T-cell (primary cell): ENCODE results near the gene CACNA1I. TPM values are rescaled to one million over a fixed set of nuclear protein-coding genes. Genes with fewer than 3 reads are reported as not detected.

Experiments
- ATAC-seq, 4 experiments: fragments of 200-7000 bp in 3 of 4; fragments of 150-1000 bp in 1 of 4; cut with Tn5 transposase; replicated peaks in 1 of 4; 1 replicate in 3 of 4; 2 replicates in 1 of 4; pipeline ENCODE4 v1.10.0; 2021; ENCODE audit warnings: moderate library complexity in 3 of 4, mild to moderate bottlenecking in 2 of 4, moderate number of reproducible peaks in 1 of 4
- CTCF ChIA-PET, 2 donors: fragments of 300-600 bp; sonication (Branson Sonifier 250); formaldehyde crosslinking; loops; one replicate each; lab custom pipeline; 2022; ENCODE audit warnings: antibody characterized with exemption in 2 of 2; lab: Charles Lee
- POLR2A ChIA-PET, 2 donors: fragments of 300-600 bp; sonication (Branson Sonifier 250); formaldehyde crosslinking; loops; one replicate each; lab custom pipeline; 2022; ENCODE audit warnings: antibody characterized with exemption in 2 of 2; lab: Charles Lee
- DNase-seq, 35 experiments: peaks; one replicate each; pipeline versions ENCODE4 v3.0.0 to v3.0.0-alpha.2; 2013 to 2023
- H3K27ac ChIP-seq: one replicate; pipeline ENCODE4 v1.5.1; 2013; ENCODE audit warnings: low read length
- H3K27me3 ChIP-seq, 2 experiments: replicated peaks in 1 of 2; 1 replicate in 1 of 2; 2 replicates in 1 of 2; pipeline versions ENCODE4 v1.6.1 to v1.7.0; 2013; ENCODE audit warnings: low read length in 1 of 2, mixed read lengths in 1 of 2; ENCODE audit not compliant: control insufficient read depth in 2 of 2, insufficient read depth in 2 of 2; ENCODE audit errors: extremely low read depth in 1 of 2
- H3K36me3 ChIP-seq, 2 donors: 1 replicate in 1 of 2; 2 replicates in 1 of 2; pipeline versions ENCODE4 v1.6.1 to v1.7.0; 2013; ENCODE audit warnings: low read length in 1 of 2; ENCODE audit not compliant: control insufficient read depth in 2 of 2, insufficient read depth in 1 of 2; ENCODE audit errors: extremely low read depth in 1 of 2
- H3K4me1 ChIP-seq, 2 experiments: 1 replicate in 1 of 2; 2 replicates in 1 of 2; pipeline versions ENCODE4 v1.6.1 to v1.7.0; 2013; ENCODE audit warnings: low read length in 2 of 2, mixed read lengths in 1 of 2; ENCODE audit not compliant: insufficient read depth in 2 of 2, control insufficient read depth in 1 of 2; ENCODE audit errors: extremely low read depth in 1 of 2
- H3K4me3 ChIP-seq, 2 donors: 1 replicate in 1 of 2; 2 replicates in 1 of 2; pipeline versions ENCODE4 v1.5.1 to v1.7.0; 2013; ENCODE audit warnings: mild to moderate bottlenecking in 2 of 2, low read length in 1 of 2, moderate library complexity in 1 of 2; ENCODE audit not compliant: control insufficient read depth in 1 of 2; ENCODE audit errors: extremely low read depth in 1 of 2
- H3K9me3 ChIP-seq: 2 replicates; pipeline ENCODE4 v1.7.0; 2013
- H3K27ac Mint-ChIP-seq, 2 donors: one replicate each; pipeline ENCODE4 v1.8.0; 2020 to 2021; ENCODE audit warnings: mild to moderate bottlenecking in 2 of 2, mixed read lengths in 2 of 2
- H3K27me3 Mint-ChIP-seq, 2 donors: one replicate each; pipeline ENCODE4 v1.8.0; 2021 to 2022; ENCODE audit warnings: mixed read lengths in 2 of 2
- H3K36me3 Mint-ChIP-seq: one replicate; pipeline ENCODE4 v1.8.0; 2021; ENCODE audit warnings: mixed read lengths
- H3K4me1 Mint-ChIP-seq, 3 donors: one replicate each; pipeline ENCODE4 v1.8.0; 2020 to 2022; ENCODE audit warnings: mixed read lengths in 3 of 3, mild to moderate bottlenecking in 1 of 3
- H3K4me3 Mint-ChIP-seq, 3 donors: one replicate each; pipeline ENCODE4 v1.8.0; 2020 to 2022; ENCODE audit warnings: mild to moderate bottlenecking in 3 of 3, mixed read lengths in 3 of 3, moderate library complexity in 3 of 3
- H3K9me3 Mint-ChIP-seq, 3 donors: one replicate each; pipeline ENCODE4 v1.8.0; 2020 to 2022; ENCODE audit warnings: mixed read lengths in 3 of 3
- WGBS: methylation state at CpG from one replicate; pipeline ENCODE4 v1.1.5; 2013; ENCODE audit warnings: missing lambda C conversion rate; ENCODE audit not compliant: insufficient coverage; 5-methylcytosine and 5-hydroxymethylcytosine counted together
- total RNA-seq, 35 experiments: library from RNA in 6 of 35; stranded (reverse) in 6 of 35; fragments of 120-200 nt in 1 of 35; gene quantifications; one replicate each; pipeline versions ENCODE4 v1.2.1 to v1.2.4 and lab custom pipeline; 2013 to 2026

Gene CACNA1I
- total RNA-seq, 5 donors from 2014 or later (not counting 1 experiment from before 2014, with no cell fraction given): 16.1 to 32.9 (median 28.8) TPM

DNA sequence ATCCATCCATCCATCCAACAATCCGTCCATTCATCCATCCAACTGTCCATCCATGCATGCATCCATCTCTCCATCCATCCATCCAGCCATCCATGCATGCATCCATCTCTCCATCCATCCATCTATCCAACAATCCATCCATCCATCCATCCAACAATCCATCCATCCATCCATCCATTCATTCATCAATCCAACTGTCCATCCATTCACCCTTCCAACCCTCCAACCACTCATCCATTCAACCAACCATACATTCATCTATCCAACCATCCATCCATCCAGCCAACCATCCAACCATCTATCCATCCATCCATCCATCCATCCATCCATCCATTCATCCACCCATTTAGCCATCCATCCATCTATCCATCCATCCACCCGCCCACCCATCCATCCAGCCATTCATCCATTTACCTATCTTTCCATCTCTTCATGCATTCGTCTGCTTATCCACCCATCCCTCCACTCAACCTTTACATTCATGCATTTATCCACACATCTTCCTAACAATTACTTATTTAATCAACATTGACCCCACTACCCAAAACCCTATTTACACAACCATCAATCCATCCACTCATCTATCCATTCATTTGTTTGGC is 12.6 kb downstream of the CACNA1I start:
- no peaks in the 10 kb centered on the region for H3K36me3 ChIP-seq

GRCh38 chr22:39589875-39590274 is 19.3 kb downstream of the CACNA1I start:
- Histone ChIP-seq H3K27ac (no peak overlapping the region), H3K4me1 (no peaks in the 10 kb centered on the region), H3K9me3 (no peaks in the 10 kb centered on the region), H3K36me3 (no peaks in the 10 kb centered on the region), H3K4me3 (no peak overlapping the region), H3K27me3 (peaks cover 0 to 34% of the 10 kb centered on the region in 2 experiments)
- no peak for ATAC-seq
- Mint-ChIP-seq H3K27ac (no peak overlapping the region), H3K4me3 (no peak overlapping the region), H3K36me3 (no peaks in the 10 kb centered on the region), H3K9me3 (no peaks in the 10 kb centered on the region), H3K27me3 (peaks cover 0 to 4% of the 10 kb centered on the region in 2 donors), H3K4me1 (no peaks in the 10 kb centered on the region)
- WGBS: 87% methylated on average over 3 of the region's 11 CpGs
- ChIA-PET CTCF (no interaction called here), POLR2A (no interaction called here)
- DNase-seq: no peak

More for the DNA sequence above, 12.6 kb downstream of the CACNA1I start:
- Mint-ChIP-seq H3K27ac (no peak overlapping the region), H3K36me3 (no peaks in the 10 kb centered on the region), H3K4me3 (no peak overlapping the region), H3K4me1 (peaks cover 0 to 9% (median 0%) of the 10 kb centered on the region in 3 donors), H3K27me3 (peaks cover 17 to 22% of the 10 kb centered on the region in 2 donors), H3K9me3 (peaks cover 0 to 11% (median 0%) of the 10 kb centered on the region in 3 donors)
- DNase-seq: no peak
- Histone ChIP-seq H3K27ac (no peak overlapping the region), H3K27me3 (peaks cover 0 to 32% of the 10 kb centered on the region in 2 experiments), H3K4me1 (no peaks in the 10 kb centered on the region), H3K4me3 (no peak overlapping the region), H3K9me3 (no peaks in the 10 kb centered on the region)
- ChIA-PET CTCF (no interaction called here), POLR2A (no interaction called here)
- ATAC-seq: no peak
- WGBS: 55% methylated on average over 3 of the region's 3 CpGs

GRCh38 chr22:39592081-39593065 is 21.8 kb downstream of the CACNA1I start:
- Mint-ChIP-seq H3K4me3 (no peak overlapping the region), H3K27ac (no peak overlapping the region), H3K27me3 (peaks cover 0 to 13% of the 10 kb centered on the region in 2 donors), H3K4me1 (peaks cover 0 to 7% (median 3%) of the 10 kb centered on the region in 3 donors), H3K9me3 (no peaks in the 10 kb centered on the region), H3K36me3 (no peaks in the 10 kb centered on the region)
- no peak overlapping the region for H3K4me3 ChIP-seq
- ATAC-seq (no peak), DNase-seq (no peak)
- H3K36me3 ChIP-seq: no peaks in the 10 kb centered on the region
- no peaks in the 10 kb centered on the region for H3K9me3 ChIP-seq
- 77% methylated on average over 24 of the region's 32 CpGs for WGBS
- no peak overlapping the region for H3K27ac ChIP-seq
- H3K4me1 ChIP-seq: peaks cover 0 to under 1% of the 10 kb centered on the region in 2 experiments
- peaks cover 0 to 47% of the 10 kb centered on the region in 2 experiments for H3K27me3 ChIP-seq
- ChIA-PET CTCF (interaction anchor here in 1 of 2 donors (0.6 kb wide), 1 partner anchor 238 kb away, joined by 5 read pairs; no protein-coding TSS in a partner anchor), POLR2A (no interaction called here)

DNA sequence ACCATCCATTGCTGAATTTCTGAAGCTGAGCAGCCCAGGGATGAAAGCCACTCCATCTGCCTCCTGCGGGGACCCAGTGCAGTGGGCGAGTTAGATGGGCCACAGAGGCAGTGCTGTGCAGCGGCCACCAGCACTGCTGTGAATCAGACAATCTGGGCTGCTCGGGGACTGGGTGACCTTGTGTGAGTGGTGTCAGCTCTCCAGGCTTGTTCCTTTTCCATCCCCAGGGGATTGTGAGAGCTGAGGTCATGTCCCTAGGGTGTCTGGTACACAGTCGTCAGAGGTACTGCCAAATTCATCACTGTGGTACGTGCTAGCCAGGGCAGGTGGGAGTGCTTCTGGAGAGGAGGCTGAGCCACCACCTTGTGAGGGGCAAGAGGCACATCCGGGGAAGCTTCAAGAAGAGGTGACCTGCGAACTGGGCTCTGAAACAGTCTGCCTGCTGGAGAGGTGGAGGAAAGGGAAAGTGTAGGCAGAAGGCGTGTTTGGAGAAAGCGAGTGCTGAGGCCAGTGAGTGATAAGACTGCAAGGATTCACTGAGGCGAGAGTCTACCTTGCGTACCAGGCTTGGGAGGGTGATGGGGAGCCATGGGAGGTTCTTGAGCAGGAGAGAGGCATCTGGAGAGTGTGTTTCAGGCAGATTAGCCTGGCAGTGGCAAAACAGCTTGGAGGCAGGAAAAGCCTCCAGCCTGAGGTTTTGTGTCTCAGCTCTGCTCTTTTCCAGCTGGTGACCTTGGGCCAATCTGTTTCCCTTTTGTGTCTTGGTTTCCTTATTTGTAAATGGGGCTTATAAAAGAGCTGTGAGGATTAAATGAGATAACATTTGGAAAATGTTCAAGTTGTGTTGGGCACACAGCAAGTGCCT is 22.7 kb downstream of the CACNA1I start:
- 85% methylated on average over 12 of the region's 12 CpGs for WGBS
- Mint-ChIP-seq H3K27ac (no peak overlapping the region), H3K27me3 (peaks cover 0 to 18% of the 10 kb centered on the region in 2 donors), H3K4me1 (peaks cover 2 to 9% (median 9%) of the 10 kb centered on the region in 3 donors), H3K4me3 (no peak overlapping the region), H3K9me3 (no peaks in the 10 kb centered on the region), H3K36me3 (no peaks in the 10 kb centered on the region)
- Histone ChIP-seq H3K27me3 (peaks cover 0 to 57% of the 10 kb centered on the region in 2 experiments), H3K4me3 (no peak overlapping the region), H3K36me3 (no peaks in the 10 kb centered on the region), H3K9me3 (no peaks in the 10 kb centered on the region), H3K27ac (no peak overlapping the region), H3K4me1 (peaks cover 0 to 9% of the 10 kb centered on the region in 2 experiments)
- ATAC-seq: no peak
- POLR2A ChIA-PET: no interaction called here
- CTCF ChIA-PET: no interaction called here
- DNase-seq: no peak

- Histone ChIP-seq H3K4me1 (peaks cover 0 to 14% of the 10 kb centered on the region in 2 experiments), H3K4me3 (no peak overlapping the region), H3K27me3 (peaks cover 0 to 61% of the 10 kb centered on the region in 2 experiments), H3K36me3 (no peaks in the 10 kb centered on the region), H3K9me3 (no peaks in the 10 kb centered on the region), H3K27ac (no peak overlapping the region)
- ChIA-PET CTCF (no interaction called here), POLR2A (no interaction called here)
- Mint-ChIP-seq H3K36me3 (no peaks in the 10 kb centered on the region), H3K27me3 (peaks cover 0 to 22% of the 10 kb centered on the region in 2 donors), H3K27ac (no peak overlapping the region), H3K4me3 (no peak overlapping the region), H3K4me1 (peaks cover 6 to 14% (median 12%) of the 10 kb centered on the region in 3 donors), H3K9me3 (no peaks in the 10 kb centered on the region)
- no peak for DNase-seq
- ATAC-seq: no peak
- WGBS: 65% methylated on average over 4 of the region's 6 CpGs
These were observed 23.4 kb downstream of the CACNA1I start for GRCh38 chr22:39593931-39594285.

DNA sequence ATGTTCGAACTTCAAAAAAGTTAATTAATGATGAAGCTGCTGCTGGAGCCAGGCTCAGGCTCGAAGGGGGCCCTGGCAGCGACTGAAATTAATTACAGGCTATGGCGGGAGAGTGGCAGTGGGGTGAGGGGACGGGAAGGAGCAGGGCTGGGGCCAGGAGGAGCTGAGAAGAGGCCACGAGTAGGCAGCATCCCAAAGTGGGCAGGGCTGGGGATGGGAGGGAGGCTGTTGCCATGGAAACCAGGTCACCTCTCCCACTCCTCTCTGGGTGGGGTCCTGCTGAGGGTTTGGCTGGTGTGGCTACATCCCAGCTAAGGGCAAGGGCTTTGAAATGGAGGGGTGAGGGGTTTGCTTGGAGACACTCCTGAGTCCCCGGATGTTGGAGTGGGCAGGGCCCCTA is 23.9 kb downstream of the CACNA1I start:
- H3K27me3 Mint-ChIP-seq: peaks cover 0 to 22% of the 10 kb centered on the region in 2 donors
- POLR2A ChIA-PET: no interaction called here

More for the DNA sequence above, 23.9 kb downstream of the CACNA1I start:
- WGBS: 59% methylated on average over 5 of the region's 7 CpGs
- Histone ChIP-seq H3K9me3 (no peaks in the 10 kb centered on the region), H3K27me3 (peaks cover 0 to 60% of the 10 kb centered on the region in 2 experiments), H3K4me1 (peaks cover 0 to 14% of the 10 kb centered on the region in 2 experiments), H3K36me3 (no peaks in the 10 kb centered on the region), H3K4me3 (no peak overlapping the region), H3K27ac (no peak overlapping the region)
- Mint-ChIP-seq H3K4me3 (no peak overlapping the region), H3K4me1 (peaks cover 6 to 14% (median 12%) of the 10 kb centered on the region in 3 donors), H3K9me3 (no peaks in the 10 kb centered on the region), H3K36me3 (no peaks in the 10 kb centered on the region), H3K27ac (no peak overlapping the region)
- DNase-seq (no peak), ATAC-seq (no peak)
- CTCF ChIA-PET: no interaction called here
